NCI-H1930 (cell line): ENCODE measurements around the gene OPRL1.
A peak's percentile ranks its signal among the peaks of the same experiment; 100 is the strongest.
"Not testable (repeated sequence)": the region's sequence is repeated elsewhere in the genome, so short reads cannot be mapped to it uniquely, and the experiment has no call there.

Experiments used
- DNase-seq, 2 experiments: peaks; one replicate each; lab custom pipeline; 2025; lab: John Stamatoyannopoulos, UW

OPRL1 gene

DNA sequence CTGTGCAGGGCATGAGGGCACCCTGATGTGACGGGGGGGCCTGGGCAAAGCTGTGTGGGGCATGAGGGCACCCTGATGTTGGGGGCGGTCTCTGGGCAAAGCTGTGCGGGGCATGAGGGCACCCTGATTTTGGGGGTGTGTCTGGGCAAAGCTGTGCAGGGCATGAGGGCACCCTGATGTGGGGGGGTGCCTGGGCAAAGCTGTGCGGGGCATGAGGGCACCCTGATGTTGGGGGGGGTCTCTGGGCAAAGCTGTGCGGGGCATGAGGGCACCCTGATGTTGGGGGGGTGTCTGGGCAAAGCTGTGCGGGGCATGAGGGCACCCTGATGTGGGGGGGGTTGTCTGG lies 37.5 kb downstream of the OPRL1 start:
- DNase-seq = not testable (repeated sequence)

GRCh38 chr20:64119301-64119680 lies 39.4 kb downstream of the OPRL1 start:
- DNase-seq = no peak

DNA sequence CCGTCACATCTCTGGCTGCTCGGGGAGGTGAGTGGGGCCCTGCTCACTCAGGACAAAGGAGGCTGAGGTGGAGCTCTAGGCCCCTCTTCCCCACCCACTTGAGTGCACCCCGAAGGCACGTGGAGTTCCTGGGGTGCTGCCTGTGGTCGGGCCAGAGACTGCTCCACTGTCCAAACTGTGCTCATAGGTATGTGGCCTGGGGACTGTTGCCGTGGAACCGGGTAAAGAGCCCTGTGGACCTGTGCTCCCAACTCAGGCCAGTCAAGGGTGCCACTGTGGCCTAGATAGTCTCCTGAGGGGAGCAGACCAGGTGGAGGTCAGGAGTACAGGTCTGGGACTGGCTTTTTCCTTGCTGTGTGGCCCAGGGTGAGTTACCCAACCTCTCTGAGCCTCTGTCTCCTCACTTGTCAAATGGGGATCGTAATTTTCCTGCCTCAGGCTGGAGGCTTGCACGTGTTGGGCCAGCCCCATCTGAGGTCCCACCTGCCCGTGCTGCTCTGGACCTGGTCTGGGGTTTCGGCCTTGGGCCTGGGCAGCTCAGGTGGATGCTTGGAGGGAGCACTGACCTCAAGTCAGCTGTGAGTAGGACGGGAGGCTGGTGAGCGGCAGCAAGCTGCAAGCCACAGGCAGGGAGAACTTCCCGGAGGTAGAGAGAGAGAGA lies 39.9 kb downstream of the OPRL1 start:
- DNase-seq = no peak

DNA sequence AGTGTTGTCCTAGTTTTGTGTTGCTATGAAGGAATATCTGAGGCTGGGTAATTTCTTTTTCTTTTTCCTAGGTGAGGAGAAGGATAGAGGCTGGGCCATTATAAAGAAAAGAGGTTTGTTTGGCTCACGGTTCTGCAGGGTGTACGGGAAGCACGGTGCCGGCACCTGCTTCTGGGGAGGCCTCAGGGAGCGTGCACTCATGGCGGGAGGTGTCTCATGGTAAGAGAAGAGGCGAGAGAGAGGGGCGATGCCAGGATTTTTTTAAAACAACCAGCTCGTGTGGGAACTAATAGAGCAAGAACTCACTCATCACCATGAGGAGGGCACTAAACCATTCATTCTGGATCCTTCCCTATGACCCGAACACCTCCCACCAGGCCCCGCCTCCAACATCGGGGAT lies 41.7 kb downstream of the OPRL1 start:
- DNase-seq = no peak

DNA sequence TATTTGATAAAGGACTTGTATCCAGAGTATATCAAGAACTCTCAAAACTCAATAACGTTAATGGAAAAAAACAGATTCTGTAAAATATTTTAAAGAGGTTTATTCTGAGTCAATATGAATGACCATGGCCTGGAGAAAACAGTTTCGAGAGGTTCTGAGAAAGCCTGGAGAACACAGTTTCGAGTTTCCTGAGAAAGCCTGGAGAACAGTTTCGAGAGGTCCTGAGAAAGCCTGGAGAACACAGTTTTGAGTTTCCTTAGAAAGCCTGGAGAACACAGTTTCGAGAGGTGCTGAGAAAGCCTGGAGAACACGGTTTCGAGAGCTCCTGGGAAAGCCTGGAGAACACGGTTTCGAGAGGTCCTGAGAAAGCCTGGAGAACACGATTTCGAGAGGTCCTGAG lies 43.0 kb downstream of the OPRL1 start:
- not testable (repeated sequence) for DNase-seq

- DNase-seq = not testable (repeated sequence)
Measured at GRCh38 chr20:64123517-64123916, 43.6 kb downstream of the OPRL1 start.

GRCh38 chr20:64129146-64129782 lies 49.4 kb downstream of the OPRL1 start:
- no peak for DNase-seq

- DNase-seq = no peak
Measured at GRCh38 chr20:64130271-64130670, 50.4 kb downstream of the OPRL1 start.

DNA sequence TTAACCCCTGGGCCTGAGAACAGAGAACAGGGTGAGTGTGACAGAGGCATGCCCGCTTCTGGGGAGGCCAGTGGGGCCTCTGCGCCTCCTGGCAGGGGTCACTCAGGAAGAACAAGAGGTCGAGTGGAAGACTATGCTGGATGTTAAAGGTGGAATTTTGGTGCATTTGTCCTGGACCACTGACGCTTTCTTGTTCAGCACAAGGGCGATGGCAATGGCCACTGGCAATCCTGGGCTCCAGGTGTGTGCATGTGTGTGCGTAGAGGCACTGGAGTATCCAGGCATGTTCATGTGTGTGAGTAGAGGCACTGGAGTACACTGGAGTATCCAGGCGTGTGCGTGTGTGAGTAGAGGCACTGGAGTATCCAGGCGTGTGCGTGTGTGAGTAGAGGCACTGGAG lies 51.0 kb downstream of the OPRL1 start:
- no peak for DNase-seq

DNA sequence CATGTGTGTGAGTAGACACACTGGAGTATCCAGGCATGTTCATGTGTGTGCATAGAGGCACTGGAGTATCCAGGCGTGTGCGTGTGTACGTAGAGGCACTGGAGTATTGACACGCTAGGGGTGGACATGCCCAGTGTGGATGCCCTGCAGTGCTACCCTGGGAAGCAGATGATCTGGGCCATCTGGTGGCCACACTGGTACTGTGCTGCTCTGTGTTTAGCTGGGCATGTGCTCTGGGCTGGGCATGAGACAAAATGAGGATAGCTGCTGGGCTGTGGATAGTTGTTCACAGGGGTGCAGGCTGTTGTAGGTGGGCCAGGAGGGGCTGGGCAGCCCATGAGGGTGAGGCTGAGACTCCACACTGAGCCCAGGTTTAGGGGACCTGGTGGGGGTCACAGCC lies 51.5 kb downstream of the OPRL1 start:
- DNase-seq = peak in 1 of 2 experiments; percentile 26

- no peak for DNase-seq
Measured at GRCh38 chr20:64133951-64134407, 54.1 kb downstream of the OPRL1 start.

DNA sequence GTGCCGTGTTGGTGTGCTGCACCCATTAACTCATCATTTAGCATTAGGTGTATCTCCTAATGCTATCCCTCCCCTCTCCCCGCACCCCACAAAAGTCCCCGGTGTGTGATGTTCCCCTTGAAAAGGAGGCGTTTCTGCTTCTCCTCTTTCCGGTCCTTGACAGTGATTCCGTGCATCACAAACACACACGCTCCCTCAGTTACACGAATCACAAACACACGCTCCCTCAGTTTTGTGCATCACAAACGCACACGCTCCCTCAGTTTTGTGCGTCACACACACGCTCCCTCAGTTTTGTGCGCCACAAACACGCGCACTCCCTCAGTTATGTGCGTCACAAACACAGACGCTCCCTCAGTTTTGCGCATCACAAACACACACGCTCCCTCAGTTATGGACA lies 54.9 kb downstream of the OPRL1 start:
- DNase-seq = not testable (repeated sequence)

DNA sequence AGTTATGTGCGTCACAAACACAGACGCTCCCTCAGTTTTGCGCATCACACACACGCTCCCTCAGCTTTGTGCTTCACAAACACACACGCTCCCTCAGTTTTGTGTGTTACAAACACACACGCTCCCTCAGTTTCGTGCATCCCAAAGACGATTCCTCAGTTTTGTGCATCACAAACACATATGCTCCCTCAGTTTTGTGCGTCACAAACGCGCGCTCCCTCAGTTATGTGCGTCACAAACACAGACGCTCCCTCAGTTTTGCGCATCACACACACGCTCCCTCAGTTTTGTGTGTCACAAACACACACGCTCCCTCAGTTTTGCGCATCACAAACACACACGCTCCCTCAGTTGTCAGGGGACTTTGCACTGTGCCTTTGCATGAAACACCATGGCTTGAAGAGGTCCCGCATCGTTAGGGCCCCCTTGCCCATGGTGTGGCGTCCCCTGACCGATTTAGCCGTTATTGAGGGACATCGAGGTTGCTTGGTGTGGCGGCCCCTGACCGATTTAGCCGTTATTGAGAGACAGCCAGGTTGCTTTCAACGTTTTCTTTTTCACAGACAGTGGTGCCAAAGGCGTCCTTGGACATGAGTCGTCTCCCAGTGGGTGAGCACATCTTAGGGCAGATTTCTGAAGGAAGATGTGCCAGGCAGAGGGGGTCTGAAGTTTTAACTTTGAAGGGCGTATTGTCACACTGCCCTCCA lies 56.3 kb downstream of the OPRL1 start:
- no peak for DNase-seq

DNA sequence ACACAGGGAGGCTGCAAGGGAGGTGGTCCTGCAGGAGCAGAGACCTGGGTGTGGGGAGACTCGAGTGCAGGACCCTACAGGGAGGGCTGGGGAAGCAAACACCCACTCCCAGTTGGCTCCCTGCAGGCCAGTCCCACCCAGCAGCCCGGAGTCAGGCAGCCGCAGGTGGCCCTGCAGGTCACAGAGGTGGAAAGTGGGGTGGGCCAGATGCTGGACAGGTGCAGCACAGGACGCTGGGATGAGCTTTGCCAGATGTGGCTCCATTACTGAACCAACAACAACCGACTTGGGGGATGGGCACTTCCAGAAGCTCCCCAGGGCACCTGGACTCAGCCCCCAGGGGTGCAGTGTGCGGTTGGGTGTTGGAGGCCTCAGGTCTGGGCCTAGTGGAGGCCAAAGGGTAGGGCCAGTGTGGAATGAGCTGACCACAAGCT lies 57.7 kb downstream of the OPRL1 start:
- DNase-seq = no peak

DNA sequence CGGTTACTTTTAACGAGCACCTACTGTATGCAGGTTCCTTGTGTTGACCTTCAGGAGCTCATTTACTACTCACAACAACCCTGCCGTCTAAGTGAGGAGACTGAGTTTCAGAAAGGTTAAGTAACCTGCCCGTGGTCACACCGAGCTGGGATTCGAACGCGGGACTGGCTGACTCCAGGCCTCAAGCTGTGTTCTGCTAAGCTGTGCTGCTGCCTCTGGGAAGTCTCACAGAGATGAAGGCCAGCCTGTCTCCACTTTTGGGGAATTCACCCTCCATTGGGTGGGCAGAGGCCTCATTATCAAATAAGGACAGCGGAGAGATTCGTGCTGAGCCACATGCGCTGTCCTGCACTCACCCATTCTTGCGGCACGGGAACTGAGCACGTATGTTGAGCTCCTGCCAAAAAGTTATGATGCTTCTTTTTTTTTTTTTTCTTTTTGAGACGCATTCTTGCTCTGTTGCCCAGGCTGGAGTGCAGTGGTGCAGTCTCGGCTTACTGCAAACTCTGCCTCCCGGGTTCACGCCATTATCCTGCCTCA lies 58.5 kb downstream of the OPRL1 start:
- no peak for DNase-seq

DNA sequence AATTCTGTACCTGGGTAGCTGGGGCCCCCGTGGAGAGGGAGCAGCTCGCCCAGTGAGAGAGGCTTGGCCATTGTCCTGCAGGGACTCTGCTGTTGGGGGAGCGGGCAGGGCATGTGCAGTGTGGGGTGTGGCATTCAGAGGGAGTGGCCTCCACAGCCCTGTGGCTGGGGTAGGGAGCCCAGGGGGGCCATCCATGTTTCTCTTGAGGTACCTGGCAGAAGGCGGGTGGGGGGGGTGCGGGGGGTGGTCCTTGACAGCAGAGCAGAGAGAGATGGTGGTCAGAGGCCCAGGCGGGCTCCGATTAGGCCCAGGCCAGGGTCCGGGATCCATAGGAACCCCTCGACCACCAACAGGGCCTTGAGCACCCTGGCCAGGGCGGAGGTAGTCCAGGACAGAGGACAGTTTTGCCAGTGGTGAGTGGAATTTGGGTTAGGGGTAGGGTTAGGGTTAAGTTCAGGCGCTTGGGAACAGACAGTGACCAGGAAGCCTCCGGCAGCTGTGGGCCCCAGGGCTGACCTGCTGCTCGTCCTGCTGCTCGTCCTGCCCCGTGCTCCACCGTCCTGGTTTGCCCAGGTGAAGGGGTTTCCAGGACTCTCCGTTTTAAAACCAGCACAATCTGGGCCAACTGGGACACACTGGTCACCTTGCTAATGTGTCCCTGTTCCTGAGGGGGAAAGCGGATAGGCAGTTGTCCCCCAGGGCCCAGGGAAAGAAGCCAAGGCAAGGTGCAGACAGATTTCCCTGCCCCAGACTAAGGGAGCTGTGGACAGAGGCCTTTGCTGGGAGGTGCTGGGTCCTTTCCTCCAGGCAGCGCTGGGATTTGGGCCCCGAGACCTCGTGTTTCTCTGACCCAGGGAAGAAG lies 59.5 kb downstream of the OPRL1 start:
- no peak for DNase-seq

DNA sequence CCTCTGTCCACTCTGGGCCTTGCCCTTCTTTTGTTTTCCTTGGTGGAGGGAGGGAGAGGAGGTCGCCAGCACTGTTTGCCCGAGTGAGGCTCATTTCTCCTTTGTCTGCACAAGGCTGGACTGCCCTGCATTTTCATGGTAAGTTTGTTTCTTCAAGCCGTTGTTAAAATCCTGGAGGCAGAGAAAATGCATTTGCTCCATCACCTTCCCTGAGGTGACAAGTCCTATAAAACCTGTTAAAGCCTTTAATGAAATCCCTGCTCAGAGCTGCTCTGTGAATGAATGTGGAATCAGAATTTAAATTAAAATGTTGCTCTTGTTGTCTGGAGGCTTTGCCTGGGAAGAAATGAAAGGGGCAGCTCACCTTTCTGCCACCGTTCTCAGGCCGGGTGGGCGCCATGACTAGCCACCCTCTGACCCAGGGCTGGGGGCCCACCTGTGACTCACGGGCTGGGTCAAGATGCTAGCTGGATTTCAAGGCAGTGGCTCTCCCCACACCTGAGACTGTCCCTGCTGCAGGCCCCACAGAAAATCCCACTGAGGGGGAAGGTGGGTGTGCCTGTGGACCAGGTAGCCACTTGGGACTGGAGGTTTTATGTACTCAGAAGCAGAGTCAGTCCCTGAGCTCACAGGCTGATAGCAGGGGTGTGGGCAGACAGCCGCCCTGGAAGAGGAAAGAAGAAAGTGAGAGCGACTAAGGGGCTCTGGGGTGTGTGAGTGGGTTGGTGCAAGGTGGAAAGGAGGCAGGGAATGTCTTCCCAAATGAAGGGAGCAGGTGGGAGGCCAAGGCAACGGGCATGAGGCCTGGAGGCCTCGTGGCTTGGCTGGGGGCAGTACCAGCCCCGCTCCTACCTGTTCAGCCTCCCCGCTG lies 60.4 kb downstream of the OPRL1 start:
- no peak for DNase-seq

DNA sequence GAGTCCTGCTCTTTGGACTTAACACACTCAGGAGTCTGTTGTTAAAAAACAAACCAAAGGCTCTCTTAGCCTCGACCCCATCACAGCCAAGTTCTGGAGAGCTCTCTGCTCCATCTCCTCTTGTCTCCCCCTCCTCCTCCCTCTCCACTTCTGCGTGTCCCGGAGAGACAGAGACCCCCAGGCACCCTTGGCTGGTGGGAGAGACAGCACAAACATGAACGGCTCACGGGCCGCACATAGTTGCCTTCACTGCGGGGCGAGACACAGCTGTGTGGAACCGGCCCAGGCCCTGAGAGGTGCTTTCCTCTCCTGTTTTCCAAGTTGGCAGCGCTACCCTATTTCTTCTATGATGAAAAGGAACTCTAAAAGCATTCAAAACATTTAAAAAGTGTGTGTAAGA lies 61.1 kb downstream of the OPRL1 start:
- DNase-seq = no peak

GRCh38 chr20:64142590-64142989 lies 62.7 kb downstream of the OPRL1 start:
- no peak for DNase-seq

DNA sequence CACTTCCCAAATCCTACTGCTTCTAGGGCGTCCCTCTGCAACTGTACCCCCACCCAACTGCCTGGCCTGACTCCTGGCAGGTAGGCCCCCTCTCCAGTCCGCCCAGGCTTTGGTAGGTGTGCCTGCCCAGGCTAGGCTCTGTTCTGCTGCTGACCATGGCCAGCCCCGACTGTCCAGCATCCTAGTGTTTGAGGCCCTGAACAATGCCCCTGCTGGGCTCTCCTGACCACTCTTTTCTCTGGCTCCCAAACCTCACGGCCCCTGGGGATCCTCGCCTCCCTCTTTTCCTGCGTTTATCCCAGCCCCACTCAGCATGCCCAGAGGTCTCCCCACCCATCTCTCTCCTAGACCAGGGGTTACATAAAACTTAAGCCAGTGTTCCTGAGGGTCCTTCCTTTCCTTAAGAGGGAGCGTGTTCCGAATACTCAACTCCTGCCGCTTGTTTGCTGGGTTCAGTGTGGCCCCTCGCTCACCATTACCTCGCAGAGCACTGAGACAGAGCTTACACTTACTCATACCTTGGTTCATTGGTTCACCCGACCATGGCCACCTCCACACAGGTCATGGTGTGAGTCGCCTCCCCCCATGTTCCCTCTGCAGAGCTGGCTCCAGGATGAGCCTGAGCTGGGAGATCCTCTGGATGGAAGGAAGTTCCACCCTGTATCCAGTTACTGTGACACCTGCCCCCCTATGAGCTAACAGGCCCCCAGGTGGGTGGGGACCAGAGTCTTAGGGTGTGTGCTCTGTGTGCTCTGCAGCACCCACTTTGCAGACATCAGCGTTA lies 63.3 kb downstream of the OPRL1 start:
- DNase-seq = no peak
